Bronchial epithelial cell (primary cell): Measurements from ENCODE around the gene TAAR1. TPM values are rescaled to one million over a fixed set of nuclear protein-coding genes. Genes with fewer than 3 reads are reported as not detected.
"Not testable (repeated sequence)": the region's sequence is repeated elsewhere in the genome, so short reads cannot be mapped to it uniquely, and the experiment has no call there.

Experiments used
- DNase-seq: peaks from one replicate; pipeline ENCODE4 v3.0.0-alpha.2; 2010; ENCODE audit warnings: low read depth
- FAIRE-seq: peaks from 2 replicates; lab custom pipeline; 2011; peaks lifted over from hg19 to GRCh38; lab: Jason Lieb, UNC
- H3K27me3 ChIP-seq: 2 replicates; pipeline ENCODE4 v1.5.1; 2011; ENCODE audit warnings: low read length; ENCODE audit not compliant: control insufficient read depth, insufficient read depth
- H3K36me3 ChIP-seq: 2 replicates; pipeline ENCODE4 v1.5.1; 2011; ENCODE audit warnings: low read length; ENCODE audit not compliant: control insufficient read depth, insufficient read depth
- H3K4me3 ChIP-seq: 2 replicates; pipeline ENCODE4 v1.5.1; 2011; ENCODE audit warnings: mild to moderate bottlenecking, low read depth, low read length, control low read depth
- CTCF ChIP-seq: IDR thresholded peaks from 2 replicates; pipeline ENCODE4 v1.5.1; 2011; ENCODE audit warnings: mild to moderate bottlenecking, moderate library complexity, low read length, control low read depth, inconsistent platforms; ENCODE audit not compliant: insufficient read depth, severe bottlenecking
- total RNA-seq: library from RNA; depleted of rRNA; stranded (reverse); fragments of >200 nt; gene quantifications from 2 replicates; pipeline ENCODE4 v1.2.1, GENCODE V29; 2014

The TAAR1 gene
- total RNA-seq, 1 donor from 2014 or later: not detected

DNA sequence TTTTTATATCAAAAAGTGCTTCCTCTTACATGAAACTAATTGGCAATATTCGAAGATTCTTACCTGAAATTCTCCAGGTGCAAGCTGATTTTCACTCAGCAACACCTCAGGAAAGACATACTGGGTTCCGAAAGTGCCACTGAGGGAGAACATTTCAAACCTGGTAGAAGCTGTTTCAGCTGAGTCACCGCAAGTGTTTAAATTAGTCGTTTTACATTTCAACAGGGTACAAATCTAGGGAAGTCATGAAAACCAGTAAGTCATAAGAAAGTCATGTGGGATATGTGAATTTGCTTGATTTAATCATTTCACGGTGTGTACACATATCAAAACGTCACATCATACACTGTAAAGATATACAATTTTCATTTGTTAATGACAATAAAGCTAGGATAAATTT, 25.3 kb upstream of the TAAR1 start:
- FAIRE-seq (no peak), DNase-seq (no peak)
- Histone ChIP-seq H3K27me3 (no peaks in the 10 kb centered on the region), H3K36me3 (no peaks in the 10 kb centered on the region), H3K4me3 (no peak overlapping the region)
- no peak for TF ChIP-seq CTCF

DNA sequence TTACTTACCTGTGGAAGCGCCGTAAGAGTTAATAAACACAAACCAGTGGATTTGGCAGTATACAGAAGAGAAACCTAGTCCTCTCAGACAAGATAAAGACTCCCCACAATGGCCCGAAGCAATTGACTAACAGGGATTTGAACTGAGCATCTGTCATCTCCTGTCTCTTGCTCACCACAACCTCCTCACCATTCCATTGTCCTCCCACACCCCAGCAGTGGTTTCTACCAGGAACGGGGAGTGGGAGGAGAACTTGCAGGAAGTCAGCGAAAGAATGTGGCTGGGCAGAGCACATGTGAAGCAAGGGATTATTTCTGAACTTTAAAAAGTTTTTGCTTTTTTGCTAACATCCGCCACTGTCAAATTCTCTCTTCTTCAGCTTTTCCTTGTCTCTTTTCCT, 24.6 kb upstream of the TAAR1 start:
- no peak for TF ChIP-seq CTCF
- peak; percentile 90 for DNase-seq
- FAIRE-seq: peak; percentile 64

GRCh38 chr6:132679094-132679493, 20.1 kb upstream of the TAAR1 start:
- not testable (repeated sequence) for H3K4me3 ChIP-seq, FAIRE-seq, H3K27me3 ChIP-seq, DNase-seq, H3K36me3 ChIP-seq

More for the DNA sequence above, 24.6 kb upstream of the TAAR1 start:
- Histone ChIP-seq H3K4me3 (no peak overlapping the region), H3K36me3 (no peaks in the 10 kb centered on the region), H3K27me3 (no peaks in the 10 kb centered on the region)

DNA sequence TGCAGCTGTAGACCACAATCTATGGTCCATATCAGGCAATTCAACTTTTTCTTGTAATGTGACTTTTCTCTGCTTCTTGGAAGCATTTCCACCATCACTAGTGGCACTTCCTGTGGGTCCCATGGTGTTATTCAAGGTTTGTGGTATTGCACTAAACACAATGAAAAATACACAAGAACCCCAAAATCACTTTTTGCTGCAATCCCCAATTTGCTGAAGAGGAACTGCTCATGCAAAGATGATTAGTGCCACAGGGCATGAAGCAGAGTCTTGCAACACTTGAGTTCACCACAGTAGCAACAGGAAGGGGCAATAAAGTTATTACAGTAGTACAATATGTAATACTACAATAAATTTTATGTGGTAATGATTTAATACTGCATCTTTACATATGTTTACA, 16.8 kb upstream of the TAAR1 start:
- DNase-seq (peak; percentile 17), FAIRE-seq (no peak)
- Histone ChIP-seq H3K4me3 (no peak overlapping the region), H3K27me3 (no peaks in the 10 kb centered on the region), H3K36me3 (no peaks in the 10 kb centered on the region)
- no peak for TF ChIP-seq CTCF

GRCh38 chr6:132675002-132675401, 16.0 kb upstream of the TAAR1 start:
- Histone ChIP-seq H3K4me3 (no peak overlapping the region), H3K27me3 (no peaks in the 10 kb centered on the region), H3K36me3 (no peaks in the 10 kb centered on the region)
- FAIRE-seq (no peak), DNase-seq (no peak)
- TF ChIP-seq CTCF: no peak

DNA sequence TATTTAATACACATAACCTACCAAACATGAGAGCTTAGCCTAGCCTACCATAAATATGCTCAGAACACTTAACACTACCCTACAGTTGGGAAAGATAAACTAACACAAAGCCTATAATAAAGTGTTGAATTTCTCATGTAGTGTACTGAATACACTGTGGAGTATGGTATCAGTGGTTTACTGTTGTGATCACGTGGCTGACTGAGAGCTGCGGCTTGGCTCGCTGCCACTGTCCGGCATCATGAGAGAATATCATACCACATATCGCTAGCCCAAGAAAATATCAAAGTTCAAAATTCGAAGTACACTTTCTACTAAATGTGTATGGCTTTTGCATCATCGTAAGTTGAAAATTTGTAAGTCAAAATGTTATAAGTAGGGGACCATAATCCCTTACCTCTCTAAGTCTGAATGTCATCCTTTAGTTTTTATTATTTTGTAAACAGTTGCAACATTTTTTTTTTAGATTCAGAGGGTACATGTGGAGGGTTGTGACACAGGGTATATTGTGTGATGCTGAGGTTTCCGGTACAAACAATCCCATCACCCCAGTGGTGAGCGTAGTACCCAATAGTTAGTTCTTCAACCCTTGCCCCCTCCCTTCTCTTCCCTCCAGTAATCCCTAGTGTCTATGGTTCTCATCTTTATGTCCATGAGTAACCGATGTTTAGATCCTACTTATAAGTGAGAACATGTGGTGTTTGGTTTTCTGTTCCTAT, 14.6 kb upstream of the TAAR1 start:
- Histone ChIP-seq H3K36me3 (no peaks in the 10 kb centered on the region), H3K4me3 (no peak overlapping the region), H3K27me3 (no peaks in the 10 kb centered on the region)
- TF ChIP-seq CTCF: no peak
- FAIRE-seq (no peak), DNase-seq (no peak)
